ENCODE data around the gene SIGLEC12. TPM values are rescaled to one million over a fixed set of nuclear protein-coding genes. Genes with fewer than 3 reads are reported as not detected.

Gene SIGLEC12
- total RNA-seq, 4 donors from 2014 or later, result 0.11 TPM; not detected in 3

- H3K4me1 ChIP-seq, result no peaks in the 10 kb centered on the region
- intact Hi-C loops (cut with DNase I), result loop anchor here (10.0 kb wide), 1 partner anchor 179 kb away; no protein-coding TSS in a partner anchor
- H3K27ac ChIP-seq, result no peak overlapping the region
- no peak for TF ChIP-seq POLR2A (IDR thresholded peaks at IDR 0.05)
- TF ChIP-seq CTCF (IDR thresholded peaks at IDR 0.05), result no peak
- H3K27me3 ChIP-seq, result no peaks in the 10 kb centered on the region
- 89 to 90% methylated on average over 3 of the region's 3 CpGs for WGBS, 2 donors
- no peak overlapping the region for H3K4me3 ChIP-seq (replicated peaks in 1 of 3)
- no peaks in the 10 kb centered on the region for H3K36me3 ChIP-seq
- no peaks in the 10 kb centered on the region for H3K9me3 ChIP-seq
- DNase-seq, result no peak
Measured at GRCh38 chr19:51476164-51476563, 25.4 kb downstream of the SIGLEC12 start.

GRCh38 chr19:51473009-51473707 is 28.4 kb downstream of the SIGLEC12 start:
- no peaks in the 10 kb centered on the region for H3K4me1 ChIP-seq
- intact Hi-C loops (cut with DNase I), result loop anchor here (5.0 to 10.0 kb wide), 2 partner anchors 182 to 304 kb away; no protein-coding TSS in a partner anchor
- H3K4me3 ChIP-seq (replicated peaks in 1 of 3), result no peak overlapping the region
- H3K27me3 ChIP-seq, result no peaks in the 10 kb centered on the region
- DNase-seq, result peak; percentile 62 to 69
- no peak overlapping the region for H3K27ac ChIP-seq
- TF ChIP-seq POLR2A (IDR thresholded peaks at IDR 0.05), result no peak
- peak; percentile 54 to 93 (median 68) for TF ChIP-seq CTCF (IDR thresholded peaks at IDR 0.05)
- H3K36me3 ChIP-seq, result no peaks in the 10 kb centered on the region
- 28 to 33% methylated on average over 7 of the region's 7 CpGs for WGBS, 2 donors
- no peaks in the 10 kb centered on the region for H3K9me3 ChIP-seq

GRCh38 chr19:51472607-51473006 is 29.0 kb downstream of the SIGLEC12 start:
- Histone ChIP-seq H3K27me3 (no peaks in the 10 kb centered on the region), H3K36me3 (no peaks in the 10 kb centered on the region), H3K4me3 (replicated peaks in 1 of 3) (no peak overlapping the region), H3K4me1 (no peaks in the 10 kb centered on the region), H3K9me3 (no peaks in the 10 kb centered on the region), H3K27ac (no peak overlapping the region)
- DNase-seq, result no peak
- 12 to 18% methylated on average over 4 of the region's 4 CpGs for WGBS, 2 donors
- TF ChIP-seq CTCF (IDR thresholded peaks at IDR 0.05) (no peak), POLR2A (IDR thresholded peaks at IDR 0.05) (no peak)
- intact Hi-C loops (cut with DNase I), result loop anchor here (5.0 to 10.0 kb wide), 2 partner anchors 182 to 305 kb away; no protein-coding TSS in a partner anchor

GRCh38 chr19:51471527-51471926 is 30.1 kb downstream of the SIGLEC12 start:
- H3K9me3 ChIP-seq, result no peaks in the 10 kb centered on the region
- no peak overlapping the region for H3K4me3 ChIP-seq (replicated peaks in 1 of 3)
- H3K4me1 ChIP-seq, result no peaks in the 10 kb centered on the region
- intact Hi-C loops (cut with DNase I), result loop anchor here (5.0 to 10.0 kb wide), 2 partner anchors 183 to 306 kb away; no protein-coding TSS in a partner anchor
- no peaks in the 10 kb centered on the region for H3K36me3 ChIP-seq
- TF ChIP-seq CTCF (IDR thresholded peaks at IDR 0.05), result no peak
- no peak for TF ChIP-seq POLR2A (IDR thresholded peaks at IDR 0.05)
- DNase-seq, result no peak
- no peaks in the 10 kb centered on the region for H3K27me3 ChIP-seq
- no peak overlapping the region for H3K27ac ChIP-seq
- 69 to 74% methylated on average over 1 of the region's 1 CpG for WGBS, 2 donors

GRCh38 chr19:51470966-51471365 is 30.6 kb downstream of the SIGLEC12 start:
- WGBS, 2 donors, result 80 to 90% methylated on average over 9 of the region's 9 CpGs
- Histone ChIP-seq H3K27ac (no peak overlapping the region), H3K4me3 (replicated peaks in 1 of 3) (no peak overlapping the region), H3K4me1 (no peaks in the 10 kb centered on the region), H3K36me3 (no peaks in the 10 kb centered on the region), H3K27me3 (no peaks in the 10 kb centered on the region), H3K9me3 (no peaks in the 10 kb centered on the region)
- no peak for TF ChIP-seq CTCF (IDR thresholded peaks at IDR 0.05)
- TF ChIP-seq POLR2A (IDR thresholded peaks at IDR 0.05), result no peak
- intact Hi-C loops (cut with DNase I), result loop anchor here (5.0 to 10.0 kb wide), 2 partner anchors 184 to 306 kb away; no protein-coding TSS in a partner anchor
- DNase-seq, result no peak

Measured in thyroid gland (tissue), 4 donors.